ENCODE measurements around the gene RBM33.

DNA sequence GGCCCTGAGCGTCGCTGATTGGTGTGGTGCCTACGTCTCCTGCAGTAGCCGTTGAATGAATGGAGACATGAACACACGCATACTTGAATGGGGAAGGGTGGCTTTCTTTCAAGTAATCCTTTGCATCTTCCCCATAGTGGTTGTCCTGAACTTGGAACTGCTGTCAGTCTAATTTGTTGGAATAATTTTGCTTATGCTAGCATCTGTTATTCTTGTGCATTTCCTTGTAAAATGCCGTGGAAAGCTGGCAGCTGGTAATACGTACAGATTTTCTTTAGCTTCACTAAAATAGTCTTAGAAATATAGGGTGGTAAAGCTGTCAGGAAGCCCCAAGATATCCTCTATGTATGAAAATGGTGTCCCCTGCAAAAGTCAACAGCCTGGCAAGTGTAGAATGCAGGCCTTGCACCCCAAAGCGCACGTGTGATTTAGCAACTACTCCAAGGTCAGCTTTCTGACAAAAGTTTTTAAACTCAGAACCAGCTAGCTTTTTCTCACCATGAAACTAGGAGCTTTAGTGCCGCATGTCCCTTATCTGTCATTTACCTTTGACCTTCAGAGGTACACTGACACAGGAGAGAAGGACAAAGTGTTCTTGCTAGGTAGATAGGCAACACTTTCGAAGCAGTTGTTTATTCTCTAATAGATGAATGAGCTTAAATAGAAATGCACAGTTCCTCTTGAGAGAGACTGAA is 70.8 kb downstream of the RBM33 start:
- TF ChIP-seq TAF1 (IDR thresholded peaks at IDR 0.05; ENCODE audit: low read depth) (no peak), ZBTB7A (IDR thresholded peaks at IDR 0.05; ENCODE audit: low read depth) (no peak), CEBPB (IDR thresholded peaks at IDR 0.05) (no peak), RAD21 (IDR thresholded peaks at IDR 0.05; ENCODE audit: low read depth) (no peak), EGR1 (IDR thresholded peaks at IDR 0.05) (no peak), YY1 (IDR thresholded peaks at IDR 0.05; ENCODE audit: low read depth) (no peak), EP300 (IDR thresholded peaks at IDR 0.05; ENCODE audit: borderline replicate concordance) (no peak), CREB1 (IDR thresholded peaks at IDR 0.05; ENCODE audit: low read depth) (no peak), TEAD4 (IDR thresholded peaks at IDR 0.05) (no peak), NFIC (IDR thresholded peaks at IDR 0.05) (no peak)
- TF ChIP-seq, protein P1, sequence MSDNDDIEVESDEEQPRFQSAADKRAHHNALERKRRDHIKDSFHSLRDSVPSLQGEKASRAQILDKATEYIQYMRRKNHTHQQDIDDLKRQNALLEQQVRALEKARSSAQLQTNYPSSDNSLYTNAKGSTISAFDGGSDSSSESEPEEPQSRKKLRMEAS (IDR thresholded peaks at IDR 0.05): no peak
- TF ChIP-seq, protein P2, sequence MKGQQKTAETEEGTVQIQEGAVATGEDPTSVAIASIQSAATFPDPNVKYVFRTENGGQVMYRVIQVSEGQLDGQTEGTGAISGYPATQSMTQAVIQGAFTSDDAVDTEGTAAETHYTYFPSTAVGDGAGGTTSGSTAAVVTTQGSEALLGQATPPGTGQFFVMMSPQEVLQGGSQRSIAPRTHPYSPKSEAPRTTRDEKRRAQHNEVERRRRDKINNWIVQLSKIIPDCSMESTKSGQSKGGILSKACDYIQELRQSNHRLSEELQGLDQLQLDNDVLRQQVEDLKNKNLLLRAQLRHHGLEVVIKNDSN (IDR thresholded peaks at IDR 0.05): no peak
- TF ChIP-seq, protein P3, sequence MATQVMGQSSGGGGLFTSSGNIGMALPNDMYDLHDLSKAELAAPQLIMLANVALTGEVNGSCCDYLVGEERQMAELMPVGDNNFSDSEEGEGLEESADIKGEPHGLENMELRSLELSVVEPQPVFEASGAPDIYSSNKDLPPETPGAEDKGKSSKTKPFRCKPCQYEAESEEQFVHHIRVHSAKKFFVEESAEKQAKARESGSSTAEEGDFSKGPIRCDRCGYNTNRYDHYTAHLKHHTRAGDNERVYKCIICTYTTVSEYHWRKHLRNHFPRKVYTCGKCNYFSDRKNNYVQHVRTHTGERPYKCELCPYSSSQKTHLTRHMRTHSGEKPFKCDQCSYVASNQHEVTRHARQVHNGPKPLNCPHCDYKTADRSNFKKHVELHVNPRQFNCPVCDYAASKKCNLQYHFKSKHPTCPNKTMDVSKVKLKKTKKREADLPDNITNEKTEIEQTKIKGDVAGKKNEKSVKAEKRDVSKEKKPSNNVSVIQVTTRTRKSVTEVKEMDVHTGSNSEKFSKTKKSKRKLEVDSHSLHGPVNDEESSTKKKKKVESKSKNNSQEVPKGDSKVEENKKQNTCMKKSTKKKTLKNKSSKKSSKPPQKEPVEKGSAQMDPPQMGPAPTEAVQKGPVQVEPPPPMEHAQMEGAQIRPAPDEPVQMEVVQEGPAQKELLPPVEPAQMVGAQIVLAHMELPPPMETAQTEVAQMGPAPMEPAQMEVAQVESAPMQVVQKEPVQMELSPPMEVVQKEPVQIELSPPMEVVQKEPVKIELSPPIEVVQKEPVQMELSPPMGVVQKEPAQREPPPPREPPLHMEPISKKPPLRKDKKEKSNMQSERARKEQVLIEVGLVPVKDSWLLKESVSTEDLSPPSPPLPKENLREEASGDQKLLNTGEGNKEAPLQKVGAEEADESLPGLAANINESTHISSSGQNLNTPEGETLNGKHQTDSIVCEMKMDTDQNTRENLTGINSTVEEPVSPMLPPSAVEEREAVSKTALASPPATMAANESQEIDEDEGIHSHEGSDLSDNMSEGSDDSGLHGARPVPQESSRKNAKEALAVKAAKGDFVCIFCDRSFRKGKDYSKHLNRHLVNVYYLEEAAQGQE (IDR thresholded peaks at IDR 0.05; ENCODE audit: low read depth): no peak
